Endothelial cell of umbilical vein (primary cell): Measurements from ENCODE around the gene ARHGEF39. TPM values are rescaled to one million over a fixed set of nuclear protein-coding genes. Genes with fewer than 3 reads are reported as not detected.

Source experiments
- BruUV-seq: library from RNA; stranded (reverse); fragments of 400-500 nt; replicated peaks from 2 replicates; lab custom pipeline; 2021; lab: Mats Ljungman, UMichigan
- CTCF ChIA-PET: fragments of 300-600, 350-600 bp; sonication (Branson Sonifier 250); formaldehyde crosslinking; loops from one replicate; lab custom pipeline; 2021; ENCODE audit warnings: antibody characterized with exemption, inconsistent platforms; lab: Charles Lee
- POLR2A ChIA-PET: fragments of 300-600, 350-600 bp; sonication (Branson Sonifier 250); formaldehyde crosslinking; loops from one replicate; lab custom pipeline; 2021; ENCODE audit warnings: antibody characterized with exemption, inconsistent platforms; lab: Charles Lee
- DNase-seq: peaks from one replicate; pipeline ENCODE4 v3.0.0-alpha.2; 2011; ENCODE audit warnings: low read depth, low spot score
- FAIRE-seq: peaks from 2 replicates; lab custom pipeline; 2011; peaks lifted over from hg19 to GRCh38; lab: Jason Lieb, UNC
- H2AFZ ChIP-seq: 2 replicates; pipeline ENCODE4 v1.6.0; 2012; ENCODE audit warnings: low read depth, low read length, control low read depth, inconsistent platforms
- H3K27ac ChIP-seq: 2 replicates; pipeline ENCODE4 v1.5.1; 2011; ENCODE audit warnings: low read depth, mild to moderate bottlenecking, control low read depth, low read length, moderate library complexity; ENCODE audit not compliant: insufficient read depth
- H3K27me3 ChIP-seq, 2 experiments: 2 replicates each; pipeline versions ENCODE4 v1.6.0 to v1.6.1; 2011; ENCODE audit warnings: low read length in 2 of 2, mixed read lengths in 1 of 2; ENCODE audit not compliant: control insufficient read depth in 2 of 2, insufficient read depth in 2 of 2
- H3K36me3 ChIP-seq, 2 experiments: 2 replicates in 1 of 2; 3 replicates in 1 of 2; pipeline ENCODE4 v1.5.1; 2011; ENCODE audit warnings: low read length in 2 of 2, mild to moderate bottlenecking in 1 of 2, moderate library complexity in 1 of 2; ENCODE audit not compliant: control insufficient read depth in 2 of 2, insufficient read depth in 2 of 2; ENCODE audit errors: extremely low read depth in 1 of 2
- H3K4me1 ChIP-seq: 3 replicates; pipeline ENCODE4 v1.5.1; 2011; ENCODE audit warnings: mild to moderate bottlenecking, low read length; ENCODE audit not compliant: control insufficient read depth, insufficient read depth; ENCODE audit errors: extremely low read depth
- H3K4me2 ChIP-seq: 2 replicates; pipeline ENCODE4 v1.6.1; 2011; ENCODE audit warnings: low read length, control low read depth, mixed read lengths; ENCODE audit not compliant: insufficient read depth
- H3K4me3 ChIP-seq, 3 experiments: fragments of 200-600 bp in 1 of 3; sonication (generic), shearing (Covaris generic) in 1 of 3; replicated peaks in 1 of 3; 2 replicates each; pipeline ENCODE4 v1.5.1; 2011 to 2016; ENCODE audit warnings: control low read depth in 3 of 3, low read length in 3 of 3, mild to moderate bottlenecking in 2 of 3, inconsistent platforms in 1 of 3, low read depth in 1 of 3, moderate library complexity in 1 of 3; ENCODE audit not compliant: insufficient read depth in 1 of 3
- H3K79me2 ChIP-seq: 2 replicates; pipeline ENCODE4 v1.6.0; 2012; ENCODE audit warnings: low read length, inconsistent platforms; ENCODE audit not compliant: control insufficient read depth, insufficient read depth
- H3K9ac ChIP-seq: replicated peaks from 2 replicates; pipeline ENCODE3; 2011; ENCODE audit warnings: low read length, control low read depth; ENCODE audit not compliant: insufficient read depth; ENCODE audit errors: extremely low read depth
- H3K9me1 ChIP-seq: replicated peaks from 3 replicates; pipeline ENCODE4 v1.6.0; 2011; ENCODE audit warnings: mild to moderate bottlenecking, low read length; ENCODE audit not compliant: control insufficient read depth, insufficient read depth; ENCODE audit errors: extremely low read depth
- H3K9me3 ChIP-seq: replicated peaks from 2 replicates; pipeline ENCODE4 v1.5.1; 2012; ENCODE audit warnings: low read length, inconsistent platforms; ENCODE audit not compliant: control insufficient read depth, insufficient read depth
- H4K20me1 ChIP-seq: replicated peaks from 2 replicates; pipeline ENCODE3; 2011; ENCODE audit warnings: mild to moderate bottlenecking, low read length; ENCODE audit not compliant: control insufficient read depth, insufficient read depth; ENCODE audit errors: extremely low read depth
- EZH2 ChIP-seq: IDR thresholded peaks from 2 replicates; pipeline ENCODE4 v1.6.1; 2012; ENCODE audit warnings: borderline replicate concordance, low read depth, mild to moderate bottlenecking, moderate library complexity, low read length, inconsistent platforms; ENCODE audit not compliant: severe bottlenecking
- FOS ChIP-seq: IDR thresholded peaks from 2 replicates; pipeline ENCODE4 v1.6.1; 2011; ENCODE audit warnings: mild to moderate bottlenecking, low read length, moderate library complexity, borderline replicate concordance; ENCODE audit not compliant: insufficient read depth
- GATA2 ChIP-seq: IDR thresholded peaks from 2 replicates; pipeline ENCODE4 v1.7.0; 2011; ENCODE audit warnings: low read depth, mild to moderate bottlenecking, moderate library complexity, mixed read lengths, low read length; ENCODE audit not compliant: insufficient read length, insufficient read depth
- JUN ChIP-seq: IDR thresholded peaks from 2 replicates; pipeline ENCODE4 v1.6.1; 2011; ENCODE audit warnings: borderline replicate concordance, low read depth; ENCODE audit not compliant: insufficient read length, insufficient read depth
- MYC ChIP-seq: IDR thresholded peaks from one replicate; pipeline ENCODE4 v1.6.1; 2011; ENCODE audit warnings: mild to moderate bottlenecking, low read depth, low read length
- POLR2A ChIP-seq: IDR thresholded peaks from 2 replicates; pipeline ENCODE4 v1.6.1; 2012; ENCODE audit warnings: low read depth, mild to moderate bottlenecking, control low read depth, low read length
- POLR2AphosphoS5 ChIP-seq: IDR thresholded peaks from 2 replicates; pipeline ENCODE4 v1.6.1; 2012; ENCODE audit warnings: low read depth, mild to moderate bottlenecking, control low read depth, low read length, moderate library complexity; ENCODE audit not compliant: insufficient read depth
- dilution Hi-C: fragments of 300-500 bp; cut with MboI; formaldehyde crosslinking; loops from one replicate; pipeline ENCODE4 v1.15.0; 2019; ENCODE audit warnings: low sequenced_read_pairs; ENCODE audit not compliant: extremely low pct_ligation_motif_present
- intact Hi-C: fragments of 100-400 bp; cut with micrococcal nuclease; formaldehyde crosslinking; loops from one replicate; pipeline ENCODE4 v1.10.0; 2022
- polyA plus RNA-seq, 4 experiments: library from polyadenylated mRNA; depleted of rRNA in 3 of 4; stranded (reverse) in 3 of 4; unstranded in 1 of 4; fragments of >200 nt; gene quantifications; 2 replicates each; pipeline versions ENCODE4 v1.2.1 to v1.2.3, GENCODE V29; 2011 to 2012; ENCODE audit warnings: missing spikeins in 1 of 4
- total RNA-seq: library from RNA; stranded (reverse); gene quantifications from 2 replicates; pipeline ENCODE4 v1.2.3, GENCODE V29; 2021
- TF ChIP-seq, protein P1 (sequence below): IDR thresholded peaks from 2 replicates; pipeline ENCODE4 v1.6.1; 2011; ENCODE audit not compliant: insufficient read depth, insufficient read length
- TF ChIP-seq, protein P2 (sequence below), 2 donors: IDR thresholded peaks; 1 replicate in 1 of 2; 2 replicates in 1 of 2; pipeline ENCODE4 v1.5.1; 2011; ENCODE audit warnings: low read length in 2 of 2, mild to moderate bottlenecking in 2 of 2, moderate library complexity in 2 of 2, control low read depth in 1 of 2, inconsistent platforms in 1 of 2, low read depth in 1 of 2; ENCODE audit not compliant: insufficient read depth in 1 of 2; ENCODE audit errors: extremely low read depth in 1 of 2

Gene ARHGEF39
- total and polyA plus RNA-seq, 2 donors (not counting 3 experiments of a cell fraction or from before 2014, with no cell fraction given): 4.7 to 6.5 TPM

DNA sequence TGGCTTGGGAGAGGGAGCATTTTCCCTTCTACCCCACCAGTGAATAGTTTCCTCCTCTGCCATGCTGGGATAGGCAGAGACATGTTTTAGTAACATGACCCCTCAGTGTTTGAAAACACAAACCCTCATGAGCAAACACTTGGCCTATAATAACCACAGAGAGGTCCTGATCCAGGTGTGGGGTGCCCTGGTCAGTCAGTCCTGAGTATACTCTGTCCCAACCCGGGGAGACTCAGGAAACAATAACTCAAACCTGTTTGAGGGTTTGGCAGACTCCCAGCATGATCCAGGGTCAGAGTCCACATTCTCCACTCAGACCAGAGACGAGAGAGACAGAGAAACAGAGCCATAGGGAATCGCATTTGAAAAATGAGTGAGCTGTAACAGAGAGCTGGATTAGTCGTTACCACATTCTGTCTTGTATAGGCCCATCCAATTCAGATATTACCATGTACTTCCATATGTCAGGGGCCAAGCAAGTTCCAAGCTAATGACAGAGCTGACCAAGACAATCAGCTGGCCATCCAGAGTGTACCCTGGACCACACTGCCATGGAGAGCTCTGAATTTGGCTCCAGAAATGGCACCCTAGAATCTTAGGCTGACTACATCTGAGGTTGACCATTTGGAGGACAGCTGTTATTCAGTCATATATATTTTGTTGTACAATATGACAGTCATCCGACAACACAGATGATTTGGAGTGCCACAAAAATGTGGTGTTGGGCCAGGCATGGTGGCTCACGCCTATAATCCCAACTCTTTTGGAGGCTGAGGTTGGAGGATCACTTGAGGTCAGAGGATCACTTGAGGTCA lies 4.5 kb upstream of the ARHGEF39 start:
- FAIRE-seq: no peak
- no peak overlapping the region for H3K9ac ChIP-seq
- ChIA-PET POLR2A (no interaction called here), CTCF (interaction anchor here (0.9 to 1.9 kb wide), 4 partner anchors 21 to 66 kb away, joined by 3 to 6 read pairs (median 4); no protein-coding TSS in a partner anchor)
- no peak for DNase-seq
- H4K20me1 ChIP-seq: no peaks in the 10 kb centered on the region
- H3K36me3 ChIP-seq: no peaks in the 10 kb centered on the region
- H3K9me3 ChIP-seq: no peaks in the 10 kb centered on the region
- no peak overlapping the region for H3K4me2 ChIP-seq
- H3K79me2 ChIP-seq: no peaks in the 10 kb centered on the region
- no peaks in the 10 kb centered on the region for H3K9me1 ChIP-seq
- H3K27me3 ChIP-seq: peaks cover under 1 to 5% of the 10 kb centered on the region in 2 experiments
- no peak overlapping the region for H2AFZ ChIP-seq
- BruUV-seq: no TSS peak
- dilution Hi-C loops: no loop called here
- intact Hi-C loops: no loop called here
- no peak for TF ChIP-seq EZH2
- TF ChIP-seq JUN: no peak
- TF ChIP-seq MYC: no peak
- TF ChIP-seq POLR2AphosphoS5: no peak
- TF ChIP-seq FOS: no peak
- no peak for TF ChIP-seq GATA2
- TF ChIP-seq, protein P1, sequence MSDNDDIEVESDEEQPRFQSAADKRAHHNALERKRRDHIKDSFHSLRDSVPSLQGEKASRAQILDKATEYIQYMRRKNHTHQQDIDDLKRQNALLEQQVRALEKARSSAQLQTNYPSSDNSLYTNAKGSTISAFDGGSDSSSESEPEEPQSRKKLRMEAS: no peak
- no peak for TF ChIP-seq POLR2A
- TF ChIP-seq, protein P2, sequence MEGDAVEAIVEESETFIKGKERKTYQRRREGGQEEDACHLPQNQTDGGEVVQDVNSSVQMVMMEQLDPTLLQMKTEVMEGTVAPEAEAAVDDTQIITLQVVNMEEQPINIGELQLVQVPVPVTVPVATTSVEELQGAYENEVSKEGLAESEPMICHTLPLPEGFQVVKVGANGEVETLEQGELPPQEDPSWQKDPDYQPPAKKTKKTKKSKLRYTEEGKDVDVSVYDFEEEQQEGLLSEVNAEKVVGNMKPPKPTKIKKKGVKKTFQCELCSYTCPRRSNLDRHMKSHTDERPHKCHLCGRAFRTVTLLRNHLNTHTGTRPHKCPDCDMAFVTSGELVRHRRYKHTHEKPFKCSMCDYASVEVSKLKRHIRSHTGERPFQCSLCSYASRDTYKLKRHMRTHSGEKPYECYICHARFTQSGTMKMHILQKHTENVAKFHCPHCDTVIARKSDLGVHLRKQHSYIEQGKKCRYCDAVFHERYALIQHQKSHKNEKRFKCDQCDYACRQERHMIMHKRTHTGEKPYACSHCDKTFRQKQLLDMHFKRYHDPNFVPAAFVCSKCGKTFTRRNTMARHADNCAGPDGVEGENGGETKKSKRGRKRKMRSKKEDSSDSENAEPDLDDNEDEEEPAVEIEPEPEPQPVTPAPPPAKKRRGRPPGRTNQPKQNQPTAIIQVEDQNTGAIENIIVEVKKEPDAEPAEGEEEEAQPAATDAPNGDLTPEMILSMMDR (IDR thresholded peaks at IDR 0.05; ENCODE audit: extremely low read depth in 1 of 2, insufficient read depth in 1 of 2, low read depth in 1 of 2, low read length in 2 of 2): no peak
- peaks cover 9% of the 10 kb centered on the region for H3K4me1 ChIP-seq
- no peak overlapping the region for H3K4me3 ChIP-seq
- H3K27ac ChIP-seq: no peak overlapping the region
